ENCODE results near the gene SLF2. TPM values are rescaled to one million over a fixed set of nuclear protein-coding genes. Genes with fewer than 3 reads are reported as not detected.

SLF2 gene
- total RNA-seq, 1 experiment from 2014 or later = 23.1 TPM

- Histone ChIP-seq H2BK5ac (ENCODE audit: insufficient read length, low read length) (no peak overlapping the region), H2BK15ac (ENCODE audit: low read depth, low read length) (no peak overlapping the region), H3K4me2 (ENCODE audit: insufficient read depth, insufficient read length, low read length) (no peak overlapping the region), H3K79me2 (ENCODE audit: insufficient read depth, low read length) (peaks cover 3% of the 10 kb centered on the region; the same call in 1 of the 2 replicates), H4K91ac (ENCODE audit: insufficient read length, low read depth, low read length) (no peak overlapping the region), H3K79me1 (ENCODE audit: insufficient read depth, low read depth, low read length, poor library complexity, severe bottlenecking) (peaks cover 6% of the 10 kb centered on the region), H2BK12ac (ENCODE audit: insufficient read length, low read depth, low read length) (no peak overlapping the region), H3K9me3 (ENCODE audit: control insufficient read depth, low read depth, low read length) (no peaks in the 10 kb centered on the region), H4K20me1 (ENCODE audit: control insufficient read depth, insufficient read depth, insufficient read length) (no peaks in the 10 kb centered on the region), H3K4ac (ENCODE audit: low read depth, low read length) (no peak overlapping the region), H3K4me1 (ENCODE audit: insufficient read depth, low read length) (peaks cover 2% of the 10 kb centered on the region; the same call in 1 of the 2 replicates), H3T11ph (ENCODE audit: low read length) (no peak overlapping the region), H3K27ac (ENCODE audit: insufficient read length, low read depth, low read length) (no peak overlapping the region), H3K14ac (ENCODE audit: insufficient read depth, low read length) (no peak overlapping the region), H4K8ac (replicated peaks; ENCODE audit: insufficient read length, low read depth, low read length) (no peak overlapping the region), H3K23ac (ENCODE audit: insufficient read length, low read depth, low read length) (no peak overlapping the region), H3K27me3 (ENCODE audit: insufficient read depth, low read length) (no peaks in the 10 kb centered on the region), H2AFZ (ENCODE audit: low read length) (no peak overlapping the region), H3K9ac (ENCODE audit: extremely low read depth, insufficient read length, low read length) (no peak overlapping the region), H3K23me2 (ENCODE audit: insufficient read length, low read depth, low read length, poor library complexity, severe bottlenecking) (peaks cover 20% of the 10 kb centered on the region), H4K5ac (ENCODE audit: insufficient read length, low read depth, low read length) (no peak overlapping the region), H2BK120ac (ENCODE audit: low read depth, low read length, poor library complexity, severe bottlenecking) (no peak overlapping the region), H3K18ac (ENCODE audit: insufficient read length, low read depth, low read length) (no peak overlapping the region), H2AK5ac (ENCODE audit: insufficient read length, low read length) (no peak overlapping the region), H3K56ac (ENCODE audit: insufficient read length, low read depth, low read length) (no peak overlapping the region), H2BK20ac (ENCODE audit: low read depth, low read length, poor library complexity, severe bottlenecking) (no peak overlapping the region)
- H3K4me3 Mint-ChIP-seq = peak overlapping the region in 1 of 2 experiments; percentile 20; a peak in 2 of 5 replicates
- peak overlapping the region; percentile 45 to 85 (median 78); a peak in 5 of 7 replicates for H3K27ac Mint-ChIP-seq
- DNase-seq = no peak
- H3K36me3 Mint-ChIP-seq (ENCODE audit: insufficient read depth in 1 of 3, low read depth in 3 of 3) = peaks cover 38 to 53% (median 46%) of the 10 kb centered on the region in 3 experiments; a peak in 6 of 7 replicates
- TF ChIP-seq CTCF (conservative IDR thresholded peaks at IDR 0.05) = peak; percentile 69
- H3K9me3 Mint-ChIP-seq = no peaks in the 10 kb centered on the region; a peak in 1 of 5 replicates
- no CpG with 5 or more reads among the region's 10 CpGs for WGBS (ENCODE audit: extremely low coverage, insufficient read length, low lambda C conversion rate)
- no peaks in the 10 kb centered on the region for H3K27me3 Mint-ChIP-seq (ENCODE audit: low read depth)
- peaks cover 27 to 31% of the 10 kb centered on the region in 2 experiments for H3K4me1 Mint-ChIP-seq
These were observed 81.4 kb downstream of the SLF2 start for GRCh38 chr10:100993986-100994708.

Measured in H9 (cell line).